ENCODE results near the gene PARK7. TPM values are rescaled to one million over a fixed set of nuclear protein-coding genes. Genes with fewer than 3 reads are reported as not detected.

PARK7 gene
- total and polyA plus RNA-seq, 8 donors: 227 to 307 (median 286) TPM

GRCh38 chr1:8009043-8010002 lies 47.8 kb downstream of the PARK7 start:
- intact Hi-C loops (cut with DNase I): loop anchor here in 1 of 2 donors (10.0 kb wide), 1 partner anchor 345 kb away; no protein-coding TSS in a partner anchor
- Histone ChIP-seq H3K27me3 (no peaks in the 10 kb centered on the region), H3K36me3 (peaks cover 0 to 29% of the 10 kb centered on the region in 2 donors), H3K9me3 (no peaks in the 10 kb centered on the region), H3K4me1 (peaks cover 12 to 22% of the 10 kb centered on the region in 2 donors), H3K27ac (no peak overlapping the region), H3K4me3 (no peak overlapping the region)
- DNase-seq: no peak
- no peak for ATAC-seq
- no peak for TF ChIP-seq CTCF (IDR thresholded peaks at IDR 0.05)

GRCh38 chr1:8010080-8010664 lies 48.7 kb downstream of the PARK7 start:
- no peak for TF ChIP-seq CTCF (IDR thresholded peaks at IDR 0.05)
- ATAC-seq (no peak), DNase-seq (peak in 1 of 4 donors; percentile 42)
- Histone ChIP-seq H3K9me3 (no peaks in the 10 kb centered on the region), H3K4me1 (peaks cover 9 to 23% of the 10 kb centered on the region in 2 donors), H3K4me3 (no peak overlapping the region), H3K36me3 (peaks cover 0 to 32% of the 10 kb centered on the region in 2 donors), H3K27ac (no peak overlapping the region), H3K27me3 (no peaks in the 10 kb centered on the region)
- intact Hi-C loops (cut with DNase I): loop anchor here in 1 of 2 donors (10.0 kb wide), 1 partner anchor 345 kb away; no protein-coding TSS in a partner anchor

- DNase-seq (no peak), ATAC-seq (no peak)
- no peaks in the 10 kb centered on the region for H3K27me3 ChIP-seq
- H3K36me3 ChIP-seq: peaks cover 0 to 32% of the 10 kb centered on the region in 2 donors
- intact Hi-C loops (cut with DNase I): loop anchor here in 1 of 2 donors (10.0 kb wide), 1 partner anchor 344 kb away; no protein-coding TSS in a partner anchor
- H3K9me3 ChIP-seq: no peaks in the 10 kb centered on the region
- no peak overlapping the region for H3K27ac ChIP-seq
- TF ChIP-seq CTCF (IDR thresholded peaks at IDR 0.05): no peak
- no peak overlapping the region for H3K4me3 ChIP-seq
- H3K4me1 ChIP-seq: peaks cover 12 to 23% of the 10 kb centered on the region in 2 donors
Observed at GRCh38 chr1:8011016-8011415, 49.5 kb downstream of the PARK7 start.

GRCh38 chr1:8011923-8012858 lies 50.7 kb downstream of the PARK7 start:
- ATAC-seq: no peak
- peaks cover 24 to 32% of the 10 kb centered on the region in 2 donors for H3K4me1 ChIP-seq

More at GRCh38 chr1:8011923-8012858, 50.7 kb downstream of the PARK7 start:
- intact Hi-C loops (cut with DNase I): loop anchor here in 1 of 2 donors (10.0 kb wide), 1 partner anchor 343 kb away; no protein-coding TSS in a partner anchor
- no peak overlapping the region for H3K27ac ChIP-seq
- H3K4me3 ChIP-seq: no peak overlapping the region
- H3K27me3 ChIP-seq: no peaks in the 10 kb centered on the region
- H3K9me3 ChIP-seq: no peaks in the 10 kb centered on the region
- DNase-seq: no peak
- H3K36me3 ChIP-seq: peaks cover 0 to 32% of the 10 kb centered on the region in 2 donors
- no peak for TF ChIP-seq CTCF (IDR thresholded peaks at IDR 0.05)

All from left lung (tissue), 10 donors.